Stimulated activated naive CD8-positive, alpha-beta T cell treated with anti-CD3 and anti-CD28 coated beads, Interleukin-15, Interleukin-2, amounts not matched to agents 100 ng/mL and 50 ng/mL, for 24 hours (primary cell): ENCODE data around the gene TRA2B.

Source experiments
- H3K27ac Mint-ChIP-seq: one replicate; pipeline ENCODE4 v1.8.0; 2021; ENCODE audit warnings: mild to moderate bottlenecking, mixed read lengths
- H3K27me3 Mint-ChIP-seq: one replicate; pipeline ENCODE4 v1.8.0; 2021; ENCODE audit warnings: mixed read lengths
- H3K36me3 Mint-ChIP-seq: one replicate; pipeline ENCODE4 v1.8.0; 2021; ENCODE audit warnings: low read depth, mixed read lengths
- H3K4me1 Mint-ChIP-seq: one replicate; pipeline ENCODE4 v1.8.0; 2021; ENCODE audit warnings: low read depth, mixed read lengths
- H3K4me3 Mint-ChIP-seq: one replicate; pipeline ENCODE4 v1.8.0; 2021; ENCODE audit warnings: mild to moderate bottlenecking, mixed read lengths
- H3K9me3 Mint-ChIP-seq: one replicate; pipeline ENCODE4 v1.8.0; 2021; ENCODE audit warnings: mixed read lengths

The TRA2B gene

GRCh38 chr3:185936814-185937688 lies 763 bp downstream of the TRA2B start:
- Mint-ChIP-seq H3K9me3 (no peaks in the 10 kb centered on the region), H3K27me3 (peaks cover 6% of the 10 kb centered on the region), H3K36me3 (peaks cover 61% of the 10 kb centered on the region), H3K4me1 (peaks cover 46% of the 10 kb centered on the region), H3K27ac (peak overlapping the region; percentile 100), H3K4me3 (peak overlapping the region; percentile 100)

- H3K36me3 Mint-ChIP-seq, result peaks cover 69% of the 10 kb centered on the region
- peak overlapping the region; percentile 100 for H3K27ac Mint-ChIP-seq
- peaks cover 6% of the 10 kb centered on the region for H3K27me3 Mint-ChIP-seq
- peak overlapping the region; percentile 100 for H3K4me3 Mint-ChIP-seq
- H3K9me3 Mint-ChIP-seq, result no peaks in the 10 kb centered on the region
- H3K4me1 Mint-ChIP-seq, result peaks cover 54% of the 10 kb centered on the region
Measured at GRCh38 chr3:185936273-185936629, 1.6 kb downstream of the TRA2B start.

GRCh38 chr3:185935465-185936272 lies 2.1 kb downstream of the TRA2B start:
- H3K27ac Mint-ChIP-seq, result peak overlapping the region; percentile 100
- H3K9me3 Mint-ChIP-seq, result no peaks in the 10 kb centered on the region
- H3K36me3 Mint-ChIP-seq, result peaks cover 75% of the 10 kb centered on the region
- peaks cover 6% of the 10 kb centered on the region for H3K27me3 Mint-ChIP-seq
- H3K4me3 Mint-ChIP-seq, result peak overlapping the region; percentile 100
- H3K4me1 Mint-ChIP-seq, result peaks cover 58% of the 10 kb centered on the region

GRCh38 chr3:185934767-185935464 lies 2.9 kb downstream of the TRA2B start:
- peak overlapping the region; percentile 100 for H3K4me3 Mint-ChIP-seq
- peaks cover 4% of the 10 kb centered on the region for H3K27me3 Mint-ChIP-seq
- peaks cover 62% of the 10 kb centered on the region for H3K4me1 Mint-ChIP-seq
- H3K27ac Mint-ChIP-seq, result peak overlapping the region; percentile 100
- peaks cover 83% of the 10 kb centered on the region for H3K36me3 Mint-ChIP-seq
- no peaks in the 10 kb centered on the region for H3K9me3 Mint-ChIP-seq

- Mint-ChIP-seq H3K4me1 (peaks cover 65% of the 10 kb centered on the region), H3K27ac (peak overlapping the region; percentile 100), H3K27me3 (no peaks in the 10 kb centered on the region), H3K4me3 (peak overlapping the region; percentile 100), H3K9me3 (no peaks in the 10 kb centered on the region), H3K36me3 (peaks cover 90% of the 10 kb centered on the region)
Measured at GRCh38 chr3:185934174-185934557, 3.6 kb downstream of the TRA2B start.

- H3K4me1 Mint-ChIP-seq, result peaks cover 71% of the 10 kb centered on the region
- no peaks in the 10 kb centered on the region for H3K9me3 Mint-ChIP-seq
- H3K27ac Mint-ChIP-seq, result peak overlapping the region; percentile 100
- H3K36me3 Mint-ChIP-seq, result peaks cover 96% of the 10 kb centered on the region
- H3K4me3 Mint-ChIP-seq, result peak overlapping the region; percentile 100
- H3K27me3 Mint-ChIP-seq, result no peaks in the 10 kb centered on the region
Measured at GRCh38 chr3:185933374-185934173, 4.2 kb downstream of the TRA2B start.

GRCh38 chr3:185931777-185932612 lies 5.8 kb downstream of the TRA2B start:
- Mint-ChIP-seq H3K4me1 (peaks cover 77% of the 10 kb centered on the region), H3K4me3 (peak overlapping the region; percentile 100), H3K36me3 (peaks cover 98% of the 10 kb centered on the region), H3K9me3 (no peaks in the 10 kb centered on the region), H3K27ac (peak overlapping the region; percentile 89), H3K27me3 (no peaks in the 10 kb centered on the region)

- Mint-ChIP-seq H3K4me3 (peak overlapping the region; percentile 100), H3K27ac (peak overlapping the region; percentile 89), H3K27me3 (no peaks in the 10 kb centered on the region), H3K9me3 (no peaks in the 10 kb centered on the region), H3K4me1 (peaks cover 92% of the 10 kb centered on the region), H3K36me3 (peaks cover 98% of the 10 kb centered on the region)
Measured at GRCh38 chr3:185930393-185931107, 7.3 kb downstream of the TRA2B start.

- no peaks in the 10 kb centered on the region for H3K9me3 Mint-ChIP-seq
- peaks cover 98% of the 10 kb centered on the region for H3K36me3 Mint-ChIP-seq
- H3K27me3 Mint-ChIP-seq, result no peaks in the 10 kb centered on the region
- H3K27ac Mint-ChIP-seq, result peak overlapping the region; percentile 89
- H3K4me1 Mint-ChIP-seq, result peaks cover 99% of the 10 kb centered on the region
- peak overlapping the region; percentile 100 for H3K4me3 Mint-ChIP-seq
Measured at GRCh38 chr3:185929192-185930151, 8.3 kb downstream of the TRA2B start.

- Mint-ChIP-seq H3K27ac (peak overlapping the region; percentile 89), H3K9me3 (no peaks in the 10 kb centered on the region), H3K4me3 (peak overlapping the region; percentile 100), H3K27me3 (no peaks in the 10 kb centered on the region), H3K4me1 (peaks cover 97% of the 10 kb centered on the region), H3K36me3 (peaks cover 98% of the 10 kb centered on the region)
Measured at GRCh38 chr3:185928496-185928895, 9.3 kb downstream of the TRA2B start.

GRCh38 chr3:185927501-185928200 lies 10.2 kb downstream of the TRA2B start:
- no peaks in the 10 kb centered on the region for H3K9me3 Mint-ChIP-seq
- H3K4me1 Mint-ChIP-seq, result peaks cover 94% of the 10 kb centered on the region
- H3K36me3 Mint-ChIP-seq, result peaks cover 100% of the 10 kb centered on the region

GRCh38 chr3:185926445-185926844 lies 11.4 kb downstream of the TRA2B start:
- Mint-ChIP-seq H3K27me3 (no peaks in the 10 kb centered on the region), H3K27ac (peak overlapping the region; percentile 49), H3K9me3 (no peaks in the 10 kb centered on the region), H3K4me1 (peaks cover 88% of the 10 kb centered on the region), H3K36me3 (peaks cover 100% of the 10 kb centered on the region), H3K4me3 (peak overlapping the region; percentile 100)

More at GRCh38 chr3:185927501-185928200, 10.2 kb downstream of the TRA2B start:
- peak overlapping the region; percentile 100 for H3K4me3 Mint-ChIP-seq
- peak overlapping the region; percentile 89 for H3K27ac Mint-ChIP-seq
- H3K27me3 Mint-ChIP-seq, result no peaks in the 10 kb centered on the region
